LHCN-M2 (cell line): ENCODE measurements around the gene ELMO3. TPM values are rescaled to one million over a fixed set of nuclear protein-coding genes. Genes with fewer than 3 reads are reported as not detected.

ENCODE experiments used
- total RNA-seq: library from RNA; depleted of rRNA; stranded (reverse); fragments of >200 nt; gene quantifications from 2 replicates; pipeline ENCODE4 v1.2.3, GENCODE V29; 2014; rRNA removed

The ELMO3 gene
- total RNA-seq, 1 experiment from 2014 or later, result 1.8 TPM

Other genes with a start within 250 kb of the ELMO3 start
- gene CES3, start 237.9 kb upstream of the ELMO3 start, total RNA-seq, result 0.75 and 0.96 TPM in 2 replicates
- gene CES4A, start 210.5 kb upstream of the ELMO3 start, total RNA-seq, result 0.06 and 0.77 TPM in 2 replicates
- 121 and 123 TPM in 2 replicates for gene CBFB, start 170.0 kb upstream of the ELMO3 start, total RNA-seq
- gene PHAF1, start 89.2 kb upstream of the ELMO3 start, total RNA-seq, result 16.1 and 24.3 TPM in 2 replicates
- gene B3GNT9, start 48.1 kb upstream of the ELMO3 start, total RNA-seq, result 75.5 and 85.0 TPM in 2 replicates
- 31.2 and 46.0 TPM in 2 replicates for gene TRADD, start 39.2 kb upstream of the ELMO3 start, total RNA-seq
- 24.5 and 32.5 TPM in 2 replicates for gene FBXL8, start 39.2 kb upstream of the ELMO3 start, total RNA-seq
- gene HSF4, start 34.4 kb upstream of the ELMO3 start, total RNA-seq, result 19.4 and 29.1 TPM in 2 replicates
- 58.0 and 58.6 TPM in 2 replicates for gene NOL3, start 28.6 kb upstream of the ELMO3 start, total RNA-seq
- 21.5 and 25.8 TPM in 2 replicates for gene MATCAP1, start 15.2 kb upstream of the ELMO3 start, total RNA-seq
- 5.1 and 10.3 TPM in 2 replicates for gene EXOC3L1, start 9.0 kb upstream of the ELMO3 start, total RNA-seq
- 126 and 153 TPM in 2 replicates for gene E2F4, start 7.0 kb upstream of the ELMO3 start, total RNA-seq
- gene TMEM208, start 28.0 kb downstream of the ELMO3 start, total RNA-seq, result 32.0 and 43.3 TPM in 2 replicates
- gene FHOD1, start 48.4 kb downstream of the ELMO3 start, total RNA-seq, result 27.0 and 29.7 TPM in 2 replicates
- gene SLC9A5, start 49.8 kb downstream of the ELMO3 start, total RNA-seq, result 0.98 and 1.3 TPM in 2 replicates
- 0.32 and 0.57 TPM in 2 replicates for gene PLEKHG4, start 80.4 kb downstream of the ELMO3 start, total RNA-seq
- gene KCTD19, start 127.6 kb downstream of the ELMO3 start, total RNA-seq, result not detected in 2 replicates
- not detected in 2 replicates for gene LRRC36, start 127.7 kb downstream of the ELMO3 start, total RNA-seq
- gene TPPP3, start 194.4 kb downstream of the ELMO3 start, total RNA-seq, result 11.9 and 17.6 TPM in 2 replicates
- 9.9 and 13.5 TPM in 2 replicates for gene ZDHHC1, start 217.3 kb downstream of the ELMO3 start, total RNA-seq
- gene HSD11B2, start 232.0 kb downstream of the ELMO3 start, total RNA-seq, result 0.17 and 0.58 TPM in 2 replicates